ENCODE measurements around the gene MYCN. TPM values are rescaled to one million over a fixed set of nuclear protein-coding genes. Genes with fewer than 3 reads are reported as not detected.
"Not testable (repeated sequence)": the region's sequence is repeated elsewhere in the genome, so short reads cannot be mapped to it uniquely, and the experiment has no call there.

MYCN gene
- total RNA-seq, 2 experiments from 2014 or later = not detected

- POLR2A ChIA-PET = no interaction called here
Observed at GRCh38 chr2:15955232-15955988, 15.1 kb downstream of the MYCN start.

GRCh38 chr2:15956230-15956629 lies 15.9 kb downstream of the MYCN start:
- POLR2A ChIA-PET = no interaction called here
- CTCF ChIA-PET = no interaction called here

More at GRCh38 chr2:15955232-15955988, 15.1 kb downstream of the MYCN start:
- CTCF ChIA-PET = no interaction called here

GRCh38 chr2:15956751-15957736 lies 16.7 kb downstream of the MYCN start:
- ChIA-PET CTCF (interaction anchor here (0.5 kb wide), 1 partner anchor 14 kb away, joined by 3 read pairs; no protein-coding TSS in a partner anchor), POLR2A (no interaction called here)

GRCh38 chr2:15957881-15958713 lies 17.7 kb downstream of the MYCN start:
- ChIA-PET CTCF (no interaction called here), POLR2A (no interaction called here)

- POLR2A ChIA-PET = no interaction called here
Observed at GRCh38 chr2:15959331-15960153, 19.2 kb downstream of the MYCN start.

GRCh38 chr2:15960154-15960520 lies 19.8 kb downstream of the MYCN start:
- POLR2A ChIA-PET, CTCF ChIA-PET: not testable (repeated sequence)

More at GRCh38 chr2:15959331-15960153, 19.2 kb downstream of the MYCN start:
- CTCF ChIA-PET = no interaction called here

- CTCF ChIA-PET, POLR2A ChIA-PET: not testable (repeated sequence)
Observed at GRCh38 chr2:15963109-15963976, 23.0 kb downstream of the MYCN start.

- CTCF ChIA-PET = no interaction called here
- POLR2A ChIA-PET = no interaction called here
Observed at GRCh38 chr2:15963977-15964670, 23.8 kb downstream of the MYCN start.

GRCh38 chr2:15964936-15965563 lies 24.7 kb downstream of the MYCN start:
- ChIA-PET POLR2A (no interaction called here), CTCF (no interaction called here)

- ChIA-PET CTCF (no interaction called here), POLR2A (no interaction called here)
Observed at GRCh38 chr2:15965564-15966019, 25.2 kb downstream of the MYCN start.

GRCh38 chr2:15967415-15968279 lies 27.3 kb downstream of the MYCN start:
- CTCF ChIA-PET = no interaction called here
- POLR2A ChIA-PET = no interaction called here

- CTCF ChIA-PET = no interaction called here
- POLR2A ChIA-PET = interaction anchor here (0.6 kb wide), 1 partner anchor 29 kb away, joined by 3 read pairs; no protein-coding TSS in a partner anchor
Observed at GRCh38 chr2:15968280-15969178, 28.2 kb downstream of the MYCN start.

- CTCF ChIA-PET = no interaction called here
- POLR2A ChIA-PET = interaction anchor here (0.6 kb wide), 1 partner anchor 28 kb away, joined by 3 read pairs; no protein-coding TSS in a partner anchor
Observed at GRCh38 chr2:15969214-15969613, 28.9 kb downstream of the MYCN start.

- ChIA-PET POLR2A (no interaction called here), CTCF (no interaction called here)
Observed at GRCh38 chr2:15970701-15971100, 30.4 kb downstream of the MYCN start.

GRCh38 chr2:15971351-15971750 lies 31.0 kb downstream of the MYCN start:
- CTCF ChIA-PET = no interaction called here
- POLR2A ChIA-PET = no interaction called here

All from activated CD8-positive, alpha-beta memory T cell treated with anti-CD3 and anti-CD28 coated beads for 36 hours (primary cell).